HepG2 (cell line): Measurements from ENCODE around the gene FAF2. TPM values are rescaled to one million over a fixed set of nuclear protein-coding genes. Genes with fewer than 3 reads are reported as not detected.

ENCODE experiments used
- ATAC-seq: fragments of 200-7000 bp; cut with Tn5 transposase; 3 replicates; pipeline ENCODE4 v1.9.1; 2020; ENCODE audit warnings: mild to moderate bottlenecking, moderate library complexity
- BruUV-seq: library from RNA; stranded (reverse); fragments of 400-500 nt; replicated peaks from 2 replicates; lab custom pipeline; 2021; lab: Mats Ljungman, UMichigan
- CTCF ChIA-PET: fragments of 300-600 bp; formaldehyde crosslinking; extraction: SDS; loops from one replicate; lab custom pipeline; 2021; ENCODE audit warnings: low total read pairs, inconsistent platforms, low intra/inter-chr PET ratio; lab: Yijun Ruan, JAX
- POLR2A ChIA-PET: fragments of 350-600 bp; sonication (Branson Sonifier 250); formaldehyde crosslinking; loops from one replicate; lab custom pipeline; 2020; ENCODE audit warnings: antibody characterized with exemption, inconsistent platforms; lab: Yijun Ruan, JAX
- DNase-seq: peaks from one replicate; pipeline ENCODE4 v3.0.0-alpha.2; 2015; ENCODE audit warnings: low spot score
- FAIRE-seq: peaks from 3 replicates; lab custom pipeline; 2011; peaks lifted over from hg19 to GRCh38; lab: Jason Lieb, UNC
- H2AFZ ChIP-seq: one replicate; pipeline ENCODE4 v1.6.1; 2011; ENCODE audit warnings: low read length, inconsistent platforms
- H3K27ac ChIP-seq: fragments of 300-600 bp; 3 replicates; pipeline ENCODE4 v1.8.0; 2011; ENCODE audit warnings: mixed run types, mild to moderate bottlenecking, mixed read lengths, low read length, inconsistent platforms; ENCODE audit not compliant: insufficient read depth; ENCODE audit errors: extremely low read length
- H3K27me3 ChIP-seq, 2 experiments: fragments of 200-600 bp in 1 of 2; 2 replicates in 1 of 2; 3 replicates in 1 of 2; pipeline versions ENCODE4 v1.6.0 to v1.8.0; 2011; ENCODE audit warnings: low read length in 2 of 2, mild to moderate bottlenecking in 2 of 2, moderate library complexity in 2 of 2, inconsistent platforms in 1 of 2; ENCODE audit not compliant: insufficient read depth in 2 of 2, control insufficient read depth in 1 of 2
- H3K36me3 ChIP-seq, 2 experiments: fragments of 200-600 bp in 1 of 2; replicated peaks in 1 of 2; 2 replicates in 1 of 2; 3 replicates in 1 of 2; pipeline versions ENCODE4 v1.5.1 to v1.8.0; 2011; ENCODE audit warnings: low read length in 2 of 2, inconsistent platforms in 1 of 2; ENCODE audit not compliant: insufficient read depth in 2 of 2, control insufficient read depth in 1 of 2
- H3K4me1 ChIP-seq: 2 replicates; pipeline ENCODE4 v1.5.1; 2012; ENCODE audit warnings: low read length, inconsistent platforms; ENCODE audit not compliant: insufficient read depth
- H3K4me2 ChIP-seq: 2 replicates; pipeline ENCODE4 v1.6.0; 2011; ENCODE audit warnings: low read depth, low read length, inconsistent platforms
- H3K4me3 ChIP-seq, 3 experiments: fragments of 200-600 bp in 1 of 3; sonication (generic), shearing (Covaris generic) in 1 of 3; replicated peaks in 1 of 3; 2 replicates each; pipeline ENCODE4 v1.5.1; 2011 to 2016; ENCODE audit warnings: low read length in 3 of 3, inconsistent platforms in 2 of 3, low read depth in 2 of 3, mild to moderate bottlenecking in 2 of 3, control low read depth in 1 of 3, mixed read lengths in 1 of 3; ENCODE audit not compliant: insufficient read depth in 1 of 3
- H3K79me2 ChIP-seq: one replicate; pipeline ENCODE4 v1.6.1; 2011; ENCODE audit warnings: low read length, inconsistent platforms; ENCODE audit not compliant: insufficient read depth
- H3K9ac ChIP-seq: 2 replicates; pipeline ENCODE4 v1.6.0; 2011; ENCODE audit warnings: mild to moderate bottlenecking, low read depth, low read length, inconsistent platforms; ENCODE audit not compliant: insufficient read depth
- H3K9me3 ChIP-seq: 2 replicates; pipeline ENCODE4 v1.5.1; 2012; ENCODE audit warnings: mild to moderate bottlenecking, low read length
- H4K20me1 ChIP-seq: 2 replicates; pipeline ENCODE4 v1.6.0; 2011; ENCODE audit warnings: inconsistent platforms, mild to moderate bottlenecking, low read length, moderate library complexity; ENCODE audit not compliant: insufficient read depth
- LRRFIP1 ChIP-seq: sonication (generic); formaldehyde crosslinking; conservative IDR thresholded peaks from 2 replicates; pipeline ENCODE4 v1.4.0; 2020; ENCODE audit warnings: missing genetic modification reagents
- NAIF1 ChIP-seq: sonication (generic); formaldehyde crosslinking; IDR thresholded peaks from 2 replicates; pipeline ENCODE4 v1.5.0; 2020; ENCODE audit warnings: mild to moderate bottlenecking, missing genetic modification reagents, borderline replicate concordance
- NR2C2 ChIP-seq: sonication (generic); formaldehyde crosslinking; IDR thresholded peaks from 2 replicates; pipeline ENCODE4 v1.4.0; 2020; ENCODE audit warnings: missing genetic modification reagents, mild to moderate bottlenecking, moderate library complexity, borderline replicate concordance
- PHF21A ChIP-seq: sonication (generic); formaldehyde crosslinking; IDR thresholded peaks from 2 replicates; pipeline ENCODE4 v1.5.0; 2020; ENCODE audit warnings: mild to moderate bottlenecking, missing genetic modification reagents
- ZEB1 ChIP-seq: IDR thresholded peaks from 2 replicates; pipeline ENCODE4 v1.6.1; 2012; ENCODE audit warnings: mild to moderate bottlenecking, low read depth, inconsistent platforms; ENCODE audit not compliant: insufficient replicate concordance
- ZNF496 ChIP-seq: sonication (generic); formaldehyde crosslinking; IDR thresholded peaks from 2 replicates; pipeline ENCODE4 v1.8.1; 2023; ENCODE audit warnings: mild to moderate bottlenecking, moderate library complexity, missing genetic modification reagents; ENCODE audit not compliant: insufficient replicate concordance
- WGBS: methylation state at CpG from one replicate; pipeline ENCODE4 v1.1.6; 2017; ENCODE audit warnings: low lambda C conversion rate; 5-methylcytosine and 5-hydroxymethylcytosine counted together
- in situ Hi-C: cut with HindIII; loops from 2 replicates; pipeline ENCODE4 v1.10.0; 2017; ENCODE audit warnings: low pct_unique_long_range_greater_than_20kb; ENCODE audit not compliant: extremely low pct_ligation_motif_present
- intact Hi-C: fragments of 100-400 bp; cut with micrococcal nuclease; formaldehyde crosslinking; loops from one replicate; pipeline ENCODE4 v1.10.0; 2022; ENCODE audit not compliant: unreplicated experiment
- polyA plus RNA-seq, 8 experiments: library from polyadenylated mRNA; depleted of rRNA in 3 of 8; stranded (reverse) in 7 of 8; unstranded in 1 of 8; fragments of >200 nt; fragmentation: Illumina TruSeq in 4 of 8; extraction: Trizol in 4 of 8; gene quantifications; 2 replicates each; pipeline versions ENCODE4 v1.2.1 to v1.2.3, GENCODE V29; 2011 to 2016; ENCODE audit warnings: low read depth in 4 of 8, missing spikeins in 1 of 8, mixed read lengths in 1 of 8; ENCODE audit not compliant: insufficient read depth in 1 of 8
- total RNA-seq, 5 experiments: library from RNA; depleted of rRNA; stranded (reverse); fragments of >200 nt; fragmentation: Illumina TruSeq; extraction: Trizol; gene quantifications; 2 replicates each; pipeline ENCODE4 v1.2.3, GENCODE V29; 2016; ENCODE audit warnings: low read depth in 1 of 5

The FAF2 gene
- total and polyA plus RNA-seq, 2 of the 13 experiments (the other 11 are each of a cell fraction or from before 2014, with no cell fraction given): 27.8 to 34.3 TPM

- TF ChIP-seq ZNF496 (CRISPR knock-in tag) (no peak), NAIF1 (CRISPR knock-in tag) (no peak)
- TF ChIP-seq, all 625 proteins: peak for 0
These were observed 25.3 kb downstream of the FAF2 start (continued) for GRCh38 chr5:176473335-176474006.

- FAIRE-seq: no peak
- H3K4me2 ChIP-seq: no peak overlapping the region
- no peak for ATAC-seq
- 97% methylated on average over 1 of the region's 1 CpG for WGBS
- no peak for TF ChIP-seq PHF21A (CRISPR knock-in tag)
- no peak for TF ChIP-seq NR2C2 (CRISPR knock-in tag)
- no peak for TF ChIP-seq LRRFIP1 (CRISPR knock-in tag)
- TF ChIP-seq ZEB1: no peak
- TF ChIP-seq, all 625 proteins: peak for 0
- Histone ChIP-seq H3K36me3 (peaks cover 0 to 26% of the 10 kb centered on the region in 2 experiments; a peak in 3 of 5 replicates), H4K20me1 (no peaks in the 10 kb centered on the region), H3K4me3 (no peak overlapping the region), H3K27ac (no peak overlapping the region), H3K79me2 (peaks cover 24% of the 10 kb centered on the region), H3K27me3 (no peaks in the 10 kb centered on the region), H3K9me3 (no peaks in the 10 kb centered on the region), H3K4me1 (no peaks in the 10 kb centered on the region), H3K9ac (no peak overlapping the region), H2AFZ (no peak overlapping the region)
- ChIA-PET CTCF (no interaction called here), POLR2A (no interaction called here)
- no peak for DNase-seq
- in situ Hi-C loops (no loop called here), intact Hi-C loops (no loop called here)
- no TSS peak for BruUV-seq
These were observed 26.3 kb downstream of the FAF2 start for GRCh38 chr5:176474476-176474875.
